GM19239 (cell line): ENCODE measurements around the gene EPB41L4A.

Experiments used
- DNase-seq: peaks from one replicate; pipeline ENCODE4 v3.0.0; 2011; ENCODE audit warnings: low spot score; ENCODE audit not compliant: insufficient read length
- FAIRE-seq: peaks from 2 replicates; lab custom pipeline; 2011; peaks lifted over from hg19 to GRCh38; lab: Jason Lieb, UNC

EPB41L4A gene

DNA sequence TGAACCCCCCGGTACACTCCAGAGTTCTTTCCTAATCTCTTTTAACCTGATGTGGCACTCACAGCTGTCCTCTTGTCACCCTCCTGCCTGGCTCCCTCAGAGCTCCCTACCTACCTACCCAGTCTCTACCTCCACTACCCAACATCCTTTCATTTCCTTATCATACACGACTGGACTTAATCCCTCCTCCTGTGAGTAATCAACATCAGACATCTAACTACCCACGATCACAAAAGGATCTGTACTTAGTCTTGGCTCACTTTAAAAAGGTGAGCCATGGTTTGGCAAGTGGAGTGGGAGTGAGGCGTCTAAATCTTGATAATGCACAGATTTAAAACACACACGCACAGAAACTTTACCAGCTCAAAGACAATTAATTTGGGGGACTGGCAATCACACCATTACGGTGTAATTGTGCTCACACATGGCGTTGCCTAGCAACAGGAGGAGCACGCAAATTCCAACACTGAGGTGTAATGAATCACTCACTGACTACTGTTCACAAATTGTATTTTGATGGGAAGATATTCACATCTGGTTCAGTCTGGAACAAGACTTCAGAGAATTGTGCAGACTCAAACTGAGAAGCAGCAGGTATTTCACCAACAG is 235.9 kb downstream of the EPB41L4A start:
- no peak for FAIRE-seq

DNA sequence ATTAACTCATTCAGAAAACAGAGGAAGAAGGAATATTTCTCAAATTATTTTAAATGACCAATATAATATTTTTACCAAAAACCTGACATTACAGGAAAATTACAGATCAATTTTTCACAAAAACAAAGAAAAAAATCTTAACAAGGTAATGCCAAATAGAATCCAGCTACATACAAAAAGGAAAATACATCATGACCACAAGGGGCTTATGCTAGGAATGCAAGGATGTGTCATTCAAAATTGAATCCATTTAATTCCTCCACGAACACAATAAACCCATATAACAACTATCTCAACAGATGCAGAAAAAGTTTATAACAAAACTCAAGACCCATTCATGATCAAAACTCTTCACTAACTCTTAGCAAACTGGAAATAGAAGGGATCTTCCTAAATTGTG is 239.8 kb downstream of the EPB41L4A start:
- FAIRE-seq (no peak), DNase-seq (no peak)

More for the DNA sequence above, 235.9 kb downstream of the EPB41L4A start:
- no peak for DNase-seq

DNA sequence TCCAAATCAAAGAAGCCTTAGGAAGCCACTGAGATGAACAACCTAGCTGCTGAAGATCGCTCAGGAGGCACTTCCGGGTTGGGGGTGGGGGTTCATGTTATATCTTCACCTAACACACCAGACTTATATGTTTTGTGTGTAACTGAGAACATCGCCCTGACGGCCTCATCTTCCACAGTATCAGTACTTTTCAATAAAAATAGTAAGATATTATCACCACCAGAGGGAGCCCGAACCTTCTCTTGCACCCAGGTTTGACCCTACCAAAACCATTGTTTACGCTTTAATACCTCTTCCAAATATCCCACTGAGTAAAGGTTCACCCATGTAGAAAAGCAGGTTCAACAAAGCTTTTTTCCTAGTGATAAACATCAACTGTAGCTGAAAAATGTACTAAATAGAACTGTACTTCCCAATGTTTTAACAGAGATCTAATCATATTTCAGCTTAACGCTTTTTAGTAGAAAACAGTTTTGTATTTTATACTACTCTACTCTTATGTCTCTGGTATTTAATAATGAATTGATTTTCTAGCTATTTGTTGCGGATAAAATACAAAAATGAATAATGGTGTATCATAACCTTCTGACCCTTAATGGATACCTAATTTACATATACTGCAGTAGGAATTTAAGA is 244.0 kb downstream of the EPB41L4A start:
- DNase-seq = peak; percentile 12
- peak; percentile 86 for FAIRE-seq

DNA sequence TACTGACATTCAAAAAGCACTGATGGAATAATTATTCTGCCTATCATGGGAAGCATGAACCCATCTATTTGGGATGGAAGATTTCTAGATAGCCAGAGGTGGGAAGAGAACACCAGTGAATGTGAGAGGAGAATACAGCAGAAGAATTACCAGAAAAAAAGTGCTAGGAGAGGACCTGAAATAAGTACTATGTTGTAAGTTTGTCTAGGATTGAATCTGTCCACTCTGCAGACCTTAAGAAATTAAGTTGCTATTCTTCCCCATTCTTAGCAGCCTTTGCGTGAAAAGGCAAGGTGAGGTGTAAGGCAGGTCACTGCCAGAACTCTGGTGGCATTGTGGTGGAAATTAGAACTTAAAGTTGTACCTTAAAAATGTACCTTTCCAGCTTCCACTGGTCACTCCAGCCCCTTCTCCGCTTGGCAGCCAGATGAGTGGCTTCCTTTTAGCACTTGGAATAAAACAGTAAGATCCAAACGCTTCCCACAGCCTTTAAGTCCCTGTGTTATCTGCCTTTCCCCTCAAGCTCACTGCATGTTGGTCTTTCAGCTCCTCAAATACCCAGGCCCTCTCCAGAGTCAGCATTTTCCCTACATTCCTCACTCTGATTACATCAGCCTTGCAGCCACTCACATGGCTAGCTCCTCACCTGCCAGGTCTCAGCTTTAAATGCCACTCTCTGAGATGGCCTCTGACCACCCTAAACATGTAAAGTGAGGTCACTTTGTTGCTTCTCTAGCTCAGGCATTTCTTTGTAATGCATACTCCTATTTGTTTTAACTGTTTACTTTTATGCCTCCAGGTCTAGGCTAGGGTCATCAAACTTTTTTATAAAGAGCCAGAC is 253.0 kb downstream of the EPB41L4A start:
- FAIRE-seq (no peak), DNase-seq (no peak)

DNA sequence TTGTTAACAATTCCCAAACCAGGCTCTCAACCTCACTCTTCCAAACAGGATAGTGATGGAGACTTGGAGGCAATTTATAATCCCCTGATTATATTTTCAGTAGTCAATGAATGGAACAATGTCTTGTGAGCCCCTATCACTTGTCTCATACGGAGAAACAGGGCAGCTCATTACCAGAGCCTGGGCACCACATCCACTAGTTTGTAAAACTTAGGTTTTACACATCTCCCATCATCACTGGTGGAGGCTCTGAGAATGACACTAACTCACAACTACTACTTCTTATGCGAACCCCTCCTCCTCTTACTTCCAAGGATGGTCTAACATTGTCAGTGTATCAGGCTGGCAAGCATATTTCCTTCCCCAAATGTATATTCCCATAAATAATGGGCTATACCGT is 253.7 kb downstream of the EPB41L4A start:
- no peak for FAIRE-seq
- no peak for DNase-seq

DNA sequence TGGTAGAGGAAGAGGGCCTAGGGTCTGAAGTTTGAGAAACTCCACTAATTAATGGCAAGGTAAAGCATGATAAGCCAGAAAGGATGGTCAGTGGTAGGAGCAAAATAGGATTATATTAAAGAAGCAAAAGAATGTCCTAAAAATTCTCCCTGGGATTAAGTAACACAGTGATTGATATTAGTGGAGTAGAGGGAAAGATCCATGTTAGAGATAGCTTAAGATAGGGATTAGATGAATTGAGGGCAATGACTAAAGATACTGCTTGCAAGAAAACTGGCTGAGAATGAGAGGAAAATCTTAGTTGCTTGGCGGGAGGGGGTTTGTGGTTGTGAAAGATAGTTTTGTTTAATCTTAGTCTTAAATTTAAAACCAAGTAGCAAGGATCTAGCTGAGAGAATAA is 255.6 kb downstream of the EPB41L4A start:
- FAIRE-seq (no peak), DNase-seq (no peak)

DNA sequence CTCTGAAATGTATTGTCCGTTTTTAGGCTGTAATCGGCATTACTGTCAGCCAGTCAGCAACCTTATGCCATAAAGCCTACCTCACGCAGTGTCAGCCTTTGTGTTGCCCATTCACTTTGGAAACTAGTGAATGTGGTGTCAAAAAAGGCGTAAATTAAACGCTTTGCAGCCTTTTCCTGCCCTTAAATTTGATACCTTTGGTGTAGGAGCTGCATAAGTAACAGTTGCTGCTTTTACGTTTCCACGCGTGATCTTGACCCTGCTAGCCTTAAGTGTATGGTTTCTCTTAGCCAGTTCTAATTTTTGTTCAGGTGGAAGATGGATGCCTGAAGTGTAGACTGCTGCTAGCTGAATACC is 257.7 kb downstream of the EPB41L4A start:
- no peak for DNase-seq
- FAIRE-seq = no peak

DNA sequence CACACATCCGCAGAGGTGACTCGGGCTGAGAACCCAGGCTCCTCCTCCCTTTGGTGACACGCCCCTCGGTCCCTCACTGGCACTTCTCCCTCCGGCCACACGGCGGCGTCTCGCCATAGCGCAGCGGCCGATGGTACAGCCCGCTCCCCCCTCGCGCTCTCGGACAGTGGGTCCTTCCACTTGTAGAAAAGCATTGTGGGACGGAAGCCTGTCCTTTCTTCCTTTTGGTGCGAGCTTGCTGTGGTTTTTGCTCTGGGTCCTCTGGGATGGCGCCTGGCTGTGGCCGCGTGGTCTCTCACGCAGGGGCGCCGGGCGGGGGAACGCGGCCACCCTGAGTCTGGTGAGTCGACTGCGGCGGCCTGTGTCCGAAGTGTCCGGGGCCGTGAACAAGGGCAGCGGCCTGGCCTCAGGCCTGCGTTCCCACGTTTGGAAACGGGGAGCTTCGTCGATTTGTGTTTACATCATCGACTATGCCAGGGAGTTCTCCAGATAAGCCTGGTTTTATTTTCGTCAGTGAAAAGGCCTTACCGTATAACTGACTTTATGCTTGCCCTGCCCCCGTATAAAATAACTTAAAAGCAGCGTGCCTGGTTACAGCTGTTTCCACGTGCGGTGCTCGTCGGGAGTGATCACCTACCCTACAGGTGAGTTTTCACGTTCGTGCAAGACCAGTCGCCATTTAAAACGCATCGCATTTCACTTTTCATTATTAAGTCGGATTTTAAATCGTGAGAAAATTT is 258.3 kb downstream of the EPB41L4A start:
- FAIRE-seq = peak; percentile 98
- peak; percentile 55 for DNase-seq

DNA sequence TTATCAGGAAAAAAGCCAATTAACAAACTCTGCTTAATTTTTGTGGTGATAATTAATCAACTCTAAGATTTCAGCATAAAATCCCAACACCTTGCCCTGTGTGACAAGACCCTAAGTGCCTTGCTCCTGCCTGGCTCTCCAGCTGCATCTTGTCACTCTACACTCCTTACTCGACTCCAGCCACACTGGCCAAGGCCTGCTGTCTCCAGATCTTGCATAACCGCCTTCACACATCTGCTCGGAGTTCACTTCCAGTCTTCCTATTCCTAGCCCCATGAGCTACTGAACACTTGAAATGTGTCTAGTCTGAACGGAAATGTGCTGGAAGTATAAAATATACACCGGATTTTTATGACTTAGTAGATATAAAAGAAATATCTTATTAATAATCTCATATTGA is 259.6 kb downstream of the EPB41L4A start:
- no peak for DNase-seq
- FAIRE-seq = no peak

DNA sequence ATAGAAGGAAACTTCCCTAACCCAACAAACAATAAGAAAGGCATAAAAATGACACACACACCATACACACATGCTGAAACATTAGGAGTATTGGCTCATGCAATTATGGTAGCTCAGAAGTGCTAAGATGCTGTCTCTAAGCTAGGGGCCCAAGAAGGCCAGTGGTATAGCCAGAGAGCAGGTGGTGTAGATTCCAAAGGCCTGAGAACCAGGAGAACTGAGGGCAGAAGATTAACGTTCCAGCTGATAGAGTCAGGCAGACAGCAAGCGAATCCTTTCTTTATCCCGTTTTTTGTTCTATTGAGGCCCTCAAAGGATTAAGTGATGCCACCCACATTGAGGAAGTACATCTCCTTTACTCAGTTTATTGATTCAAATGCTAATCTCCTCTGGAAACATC is 262.9 kb downstream of the EPB41L4A start:
- FAIRE-seq = no peak
- DNase-seq = no peak

DNA sequence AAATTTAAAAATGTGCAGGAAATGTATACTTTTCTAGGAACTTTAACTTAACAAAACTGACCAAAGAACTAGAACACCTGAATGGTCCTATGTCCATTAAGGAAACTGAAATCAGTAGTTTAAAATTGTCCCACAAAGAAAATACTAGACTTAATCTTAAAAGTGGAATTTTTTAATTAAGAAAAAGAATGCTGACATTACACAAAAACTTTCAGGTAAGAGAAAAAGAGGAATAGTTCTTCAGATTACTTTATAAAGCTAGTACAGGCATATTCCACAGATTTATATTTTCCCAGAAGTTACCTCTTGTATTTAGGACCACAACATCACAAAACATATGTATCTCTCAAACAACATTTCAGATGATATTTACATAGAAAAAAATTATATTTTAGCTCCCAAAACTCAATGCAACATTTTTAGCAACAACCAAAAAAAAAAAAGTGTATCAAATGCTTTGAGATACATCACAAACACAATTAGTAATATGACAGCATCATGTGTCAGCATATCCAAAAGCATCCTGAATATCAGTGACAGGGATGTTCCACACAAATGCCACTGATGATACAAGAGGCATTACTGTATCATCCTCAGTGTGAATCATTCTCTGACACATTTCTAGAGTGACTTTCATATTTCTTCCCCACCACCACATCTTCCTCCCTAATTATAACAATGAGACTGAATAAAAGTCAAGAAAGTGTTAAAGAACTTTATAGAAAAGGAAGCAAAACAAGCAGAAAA is 264.0 kb downstream of the EPB41L4A start:
- no peak for FAIRE-seq

DNA sequence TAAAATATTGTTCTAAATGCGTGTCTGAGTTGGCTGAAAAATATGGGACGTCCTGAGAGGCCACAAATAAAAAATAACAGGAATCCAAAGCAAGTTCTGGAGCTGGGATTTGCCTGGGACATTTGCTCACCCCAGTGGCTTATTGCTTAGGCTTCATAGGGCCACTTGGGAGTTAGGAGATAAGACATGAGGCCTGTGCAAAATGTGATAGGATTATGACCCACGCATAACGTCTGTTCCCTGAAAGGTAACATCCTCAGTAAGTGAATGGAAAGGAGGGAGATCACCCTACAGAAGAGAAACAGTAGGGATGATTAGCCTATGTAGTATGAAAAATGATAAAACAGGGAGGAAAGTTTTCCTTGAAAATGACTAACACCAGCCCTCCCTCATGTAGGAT is 269.4 kb downstream of the EPB41L4A start:
- no peak for DNase-seq
- no peak for FAIRE-seq

More for the DNA sequence above, 264.0 kb downstream of the EPB41L4A start:
- DNase-seq = no peak

DNA sequence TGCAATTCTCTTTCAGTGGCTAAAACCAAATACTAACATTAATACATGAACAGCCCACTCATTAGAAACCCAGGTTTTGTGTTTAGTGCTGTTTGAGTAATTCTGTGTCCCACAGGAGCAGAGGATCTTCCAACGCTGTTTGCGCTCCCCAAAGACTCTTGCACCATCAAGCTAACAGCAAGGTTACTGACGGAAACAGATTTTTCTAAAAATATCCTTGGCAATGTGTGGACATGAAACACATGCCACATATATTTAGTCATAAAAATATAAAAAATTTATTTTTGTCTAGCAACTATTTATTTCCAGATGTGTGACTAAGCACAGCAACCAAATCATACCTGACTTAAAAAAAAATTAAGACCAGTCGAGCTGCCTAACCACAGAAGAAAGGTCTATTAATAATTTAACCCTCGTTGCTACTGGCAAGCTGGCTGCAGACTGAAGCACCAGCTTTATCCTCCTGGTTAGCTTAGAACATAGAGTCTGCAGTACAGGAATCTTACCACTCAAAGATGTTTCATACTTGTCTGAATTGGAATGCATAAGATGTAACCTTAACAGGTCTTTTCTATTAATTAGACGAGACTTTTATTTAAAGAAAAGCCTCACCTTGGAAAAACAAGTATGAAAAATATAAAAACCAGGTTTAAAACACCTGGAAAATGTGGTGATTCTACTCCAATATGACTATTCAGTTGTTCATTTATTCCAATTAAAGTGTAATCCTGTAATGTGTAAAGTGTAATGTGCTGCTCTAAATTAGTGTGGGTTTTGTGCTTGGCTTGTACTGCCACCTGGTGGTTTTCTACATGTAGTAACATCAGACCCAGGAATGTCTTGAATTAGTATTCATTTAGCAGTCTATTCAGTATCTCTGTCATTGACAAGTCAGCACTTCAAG is 272.5 kb downstream of the EPB41L4A start:
- peak; percentile 96 for FAIRE-seq
- no peak for DNase-seq

DNA sequence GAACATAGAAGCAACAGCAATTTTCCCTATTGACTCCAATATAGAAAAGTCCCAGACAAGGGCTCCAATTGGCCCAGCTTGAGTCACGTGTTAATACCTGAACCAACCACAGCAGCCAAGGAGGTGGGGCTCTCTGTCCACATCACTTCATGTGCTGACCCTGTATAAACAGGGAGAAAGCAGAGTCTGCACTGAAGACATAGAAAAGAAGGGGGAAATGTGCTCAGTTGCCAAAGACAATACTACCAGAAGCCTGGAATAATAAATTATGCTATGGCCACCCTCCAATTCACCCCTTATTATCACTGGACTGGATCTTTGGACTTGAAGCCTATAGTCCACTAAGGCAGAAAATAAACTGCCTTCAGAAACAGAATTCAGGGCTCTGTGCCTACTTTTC is 275.4 kb downstream of the EPB41L4A start:
- FAIRE-seq (no peak), DNase-seq (no peak)

DNA sequence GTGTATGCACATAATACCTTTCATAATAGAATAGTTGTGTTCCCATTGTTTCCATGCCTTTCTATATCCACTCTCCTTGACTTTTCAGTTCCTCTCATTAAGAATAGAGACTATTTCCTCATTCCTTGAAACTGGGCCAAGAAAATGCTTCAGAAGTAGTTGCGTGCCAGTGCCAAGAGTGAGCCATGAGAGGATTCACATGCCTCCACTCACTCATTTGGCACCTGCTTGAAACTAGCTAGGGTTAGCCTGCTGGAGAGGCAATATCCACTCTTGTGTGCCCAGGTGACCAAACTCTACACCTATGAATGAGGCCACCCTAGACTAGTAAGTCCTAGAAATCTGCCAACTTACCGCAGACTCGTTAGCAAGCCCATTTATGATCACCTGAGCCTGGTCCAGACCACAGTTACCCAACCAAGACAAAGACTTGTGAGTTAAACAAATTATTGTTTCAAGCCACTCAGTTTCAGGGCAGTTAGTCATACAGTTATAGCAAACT is 276.3 kb downstream of the EPB41L4A start:
- DNase-seq = no peak
- peak; percentile 8 for FAIRE-seq

DNA sequence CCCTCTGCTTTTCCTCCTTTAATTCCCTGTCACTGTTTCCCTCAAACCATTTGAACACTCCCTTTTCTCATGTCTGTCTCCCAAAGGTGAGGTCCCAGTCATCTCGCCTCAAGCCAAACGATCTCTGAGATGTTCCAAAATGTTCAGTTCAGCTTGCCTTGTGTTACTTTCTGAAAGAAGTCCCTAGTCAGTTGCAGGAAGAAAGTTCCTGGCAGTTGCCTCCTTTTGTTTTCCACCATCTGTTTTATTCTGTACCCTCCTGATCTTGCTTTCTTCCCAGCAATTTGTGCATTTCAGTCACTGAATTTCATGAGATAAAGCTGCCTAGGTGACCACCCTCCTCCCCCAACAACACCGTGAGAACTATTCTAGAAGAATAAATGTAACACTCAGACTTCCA is 277.5 kb downstream of the EPB41L4A start:
- DNase-seq (no peak), FAIRE-seq (no peak)

DNA sequence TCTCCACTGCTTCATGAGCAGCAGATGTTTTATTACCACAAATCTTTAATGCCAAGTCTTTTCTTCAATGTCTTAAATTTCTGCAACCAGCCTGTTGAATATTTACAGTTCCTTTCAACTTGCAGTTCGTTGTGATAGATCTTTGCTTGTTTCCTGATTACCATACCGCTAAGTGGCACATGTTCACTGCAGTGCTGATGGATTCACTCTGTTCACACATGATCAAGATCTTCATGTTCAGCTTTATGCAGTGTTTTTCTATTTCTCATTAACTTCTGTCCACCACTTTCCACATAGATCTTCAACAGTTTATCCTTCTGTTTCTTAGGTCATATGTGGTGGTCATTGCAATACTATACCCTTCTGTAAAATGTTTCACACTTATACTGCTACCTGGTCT is 280.6 kb downstream of the EPB41L4A start:
- FAIRE-seq (no peak), DNase-seq (no peak)

DNA sequence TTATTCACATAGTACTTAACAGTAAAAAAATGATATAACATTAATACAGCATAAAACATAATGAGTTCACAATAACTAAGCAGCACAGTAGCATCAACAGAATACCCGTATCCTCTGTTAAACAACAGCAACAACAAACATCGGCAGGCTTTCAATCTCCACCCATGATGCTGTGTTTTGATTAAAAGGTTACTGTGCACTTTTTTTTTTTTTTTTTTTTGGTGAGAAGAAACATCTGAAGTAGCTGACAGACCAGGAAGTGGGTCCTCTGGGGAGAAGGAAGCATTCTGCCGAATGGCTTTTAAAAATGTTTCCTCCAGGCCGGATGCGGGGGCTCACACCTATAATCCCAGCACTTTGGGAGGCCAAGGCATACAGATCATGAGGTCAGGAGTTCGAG is 282.3 kb downstream of the EPB41L4A start:
- no peak for DNase-seq
- FAIRE-seq = no peak

DNA sequence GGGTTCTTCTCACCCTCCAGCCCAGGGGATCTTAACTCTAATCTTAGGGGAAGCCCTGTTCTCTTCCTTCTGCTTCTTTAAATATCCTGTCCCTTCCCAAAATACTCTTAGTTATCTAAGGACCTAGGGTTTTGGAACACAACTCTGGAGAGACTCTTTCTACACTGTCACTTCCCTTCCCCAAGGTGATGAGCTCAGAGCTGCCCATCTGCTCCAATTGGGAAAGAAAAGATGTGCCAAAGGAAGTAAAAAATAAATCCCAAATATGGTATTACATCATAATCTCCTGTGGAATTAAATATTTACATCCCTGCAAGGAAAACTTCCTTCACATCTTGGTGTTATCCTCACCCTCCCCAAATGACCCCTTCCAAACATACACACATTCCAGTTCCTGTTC is 291.2 kb downstream of the EPB41L4A start:
- FAIRE-seq = no peak

More for the DNA sequence above, 291.2 kb downstream of the EPB41L4A start:
- DNase-seq = no peak
